Endothelial cell of umbilical vein (primary cell): ENCODE measurements around the gene CAMKK2.

Experiments used
- EZH2 ChIP-seq: IDR thresholded peaks from 2 replicates; pipeline ENCODE4 v1.6.1; 2012; ENCODE audit warnings: borderline replicate concordance, low read depth, mild to moderate bottlenecking, moderate library complexity, low read length, inconsistent platforms; ENCODE audit not compliant: severe bottlenecking
- POLR2A ChIP-seq: IDR thresholded peaks from 2 replicates; pipeline ENCODE4 v1.6.1; 2012; ENCODE audit warnings: low read depth, mild to moderate bottlenecking, control low read depth, low read length
- POLR2AphosphoS5 ChIP-seq: IDR thresholded peaks from 2 replicates; pipeline ENCODE4 v1.6.1; 2012; ENCODE audit warnings: low read depth, mild to moderate bottlenecking, control low read depth, low read length, moderate library complexity; ENCODE audit not compliant: insufficient read depth
- TF ChIP-seq, protein P1 (sequence below), 2 donors: IDR thresholded peaks; 1 replicate in 1 of 2; 2 replicates in 1 of 2; pipeline ENCODE4 v1.5.1; 2011; ENCODE audit warnings: low read length in 2 of 2, mild to moderate bottlenecking in 2 of 2, moderate library complexity in 2 of 2, control low read depth in 1 of 2, inconsistent platforms in 1 of 2, low read depth in 1 of 2; ENCODE audit not compliant: insufficient read depth in 1 of 2; ENCODE audit errors: extremely low read depth in 1 of 2
- TF ChIP-seq, protein P2 (sequence below): IDR thresholded peaks from 2 replicates; pipeline ENCODE4 v1.6.1; 2011; ENCODE audit not compliant: insufficient read depth, insufficient read length

DNA sequence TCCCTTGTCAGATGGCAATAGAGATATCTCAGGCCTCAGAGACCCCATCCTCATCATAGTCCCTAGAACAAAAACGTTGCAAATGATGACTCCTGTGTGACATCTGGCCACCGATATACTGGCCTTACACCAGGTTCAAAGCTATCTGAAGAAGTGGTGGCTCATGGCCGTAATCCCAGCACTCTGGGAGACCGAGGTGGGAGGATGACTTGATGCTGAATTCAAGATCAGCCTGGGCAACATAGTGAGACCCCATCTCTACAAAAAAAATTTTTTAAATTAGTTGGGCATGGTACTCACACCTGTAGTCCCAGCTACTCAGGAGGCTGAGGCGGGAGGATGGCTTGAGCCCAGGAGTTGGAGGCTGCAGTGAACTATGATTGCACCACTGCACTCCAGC lies 13.1 kb downstream of the CAMKK2 start:
- TF ChIP-seq EZH2 (no peak), POLR2AphosphoS5 (no peak), POLR2A (no peak)
- TF ChIP-seq, protein P1, sequence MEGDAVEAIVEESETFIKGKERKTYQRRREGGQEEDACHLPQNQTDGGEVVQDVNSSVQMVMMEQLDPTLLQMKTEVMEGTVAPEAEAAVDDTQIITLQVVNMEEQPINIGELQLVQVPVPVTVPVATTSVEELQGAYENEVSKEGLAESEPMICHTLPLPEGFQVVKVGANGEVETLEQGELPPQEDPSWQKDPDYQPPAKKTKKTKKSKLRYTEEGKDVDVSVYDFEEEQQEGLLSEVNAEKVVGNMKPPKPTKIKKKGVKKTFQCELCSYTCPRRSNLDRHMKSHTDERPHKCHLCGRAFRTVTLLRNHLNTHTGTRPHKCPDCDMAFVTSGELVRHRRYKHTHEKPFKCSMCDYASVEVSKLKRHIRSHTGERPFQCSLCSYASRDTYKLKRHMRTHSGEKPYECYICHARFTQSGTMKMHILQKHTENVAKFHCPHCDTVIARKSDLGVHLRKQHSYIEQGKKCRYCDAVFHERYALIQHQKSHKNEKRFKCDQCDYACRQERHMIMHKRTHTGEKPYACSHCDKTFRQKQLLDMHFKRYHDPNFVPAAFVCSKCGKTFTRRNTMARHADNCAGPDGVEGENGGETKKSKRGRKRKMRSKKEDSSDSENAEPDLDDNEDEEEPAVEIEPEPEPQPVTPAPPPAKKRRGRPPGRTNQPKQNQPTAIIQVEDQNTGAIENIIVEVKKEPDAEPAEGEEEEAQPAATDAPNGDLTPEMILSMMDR (IDR thresholded peaks at IDR 0.05; ENCODE audit: extremely low read depth in 1 of 2, insufficient read depth in 1 of 2, low read depth in 1 of 2, low read length in 2 of 2), result no peak
- TF ChIP-seq, protein P2, sequence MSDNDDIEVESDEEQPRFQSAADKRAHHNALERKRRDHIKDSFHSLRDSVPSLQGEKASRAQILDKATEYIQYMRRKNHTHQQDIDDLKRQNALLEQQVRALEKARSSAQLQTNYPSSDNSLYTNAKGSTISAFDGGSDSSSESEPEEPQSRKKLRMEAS, result no peak
